ENCODE measurements around the gene CCDC88B. TPM values are rescaled to one million over a fixed set of nuclear protein-coding genes. Genes with fewer than 3 reads are reported as not detected.

Gene CCDC88B
- total and polyA plus RNA-seq, 8 donors, result 4.7 to 35.7 (median 6.6) TPM

GRCh38 chr11:64379160-64379559 lies 39.2 kb downstream of the CCDC88B start:
- Histone ChIP-seq H3K4me3 (no peak overlapping the region), H3K27me3 (peaks cover 0 to 41% of the 10 kb centered on the region in 2 donors), H3K27ac (no peak overlapping the region), H3K36me3 (no peaks in the 10 kb centered on the region), H3K4me1 (no peaks in the 10 kb centered on the region), H3K9me3 (no peaks in the 10 kb centered on the region)
- DNase-seq (no peak), ATAC-seq (no peak)
- TF ChIP-seq CTCF (IDR thresholded peaks at IDR 0.05), result no peak
- intact Hi-C loops (cut with DNase I), result no loop called here

GRCh38 chr11:64379817-64380709 lies 40.1 kb downstream of the CCDC88B start:
- intact Hi-C loops (cut with DNase I), result no loop called here
- TF ChIP-seq CTCF (IDR thresholded peaks at IDR 0.05), result no peak

GRCh38 chr11:64381350-64381749 lies 41.3 kb downstream of the CCDC88B start:
- Histone ChIP-seq H3K27me3 (peaks cover 0 to 41% of the 10 kb centered on the region in 2 donors), H3K36me3 (no peaks in the 10 kb centered on the region), H3K4me1 (peaks cover 0 to 16% of the 10 kb centered on the region in 2 donors), H3K4me3 (no peak overlapping the region), H3K9me3 (no peaks in the 10 kb centered on the region), H3K27ac (no peak overlapping the region)
- intact Hi-C loops (cut with DNase I), result no loop called here
- no peak for TF ChIP-seq CTCF (IDR thresholded peaks at IDR 0.05)
- no peak for ATAC-seq
- no peak for DNase-seq

More at GRCh38 chr11:64379817-64380709, 40.1 kb downstream of the CCDC88B start:
- Histone ChIP-seq H3K27me3 (peaks cover 0 to 41% of the 10 kb centered on the region in 2 donors), H3K4me1 (peaks cover 0 to 4% of the 10 kb centered on the region in 2 donors), H3K4me3 (no peak overlapping the region), H3K9me3 (no peaks in the 10 kb centered on the region), H3K27ac (no peak overlapping the region), H3K36me3 (no peaks in the 10 kb centered on the region)
- no peak for ATAC-seq
- no peak for DNase-seq

GRCh38 chr11:64382047-64382446 lies 42.0 kb downstream of the CCDC88B start:
- intact Hi-C loops (cut with DNase I), result no loop called here
- no peak for TF ChIP-seq CTCF (IDR thresholded peaks at IDR 0.05)
- H3K36me3 ChIP-seq, result no peaks in the 10 kb centered on the region

GRCh38 chr11:64382586-64382985 lies 42.6 kb downstream of the CCDC88B start:
- H3K36me3 ChIP-seq, result no peaks in the 10 kb centered on the region
- H3K9me3 ChIP-seq, result no peaks in the 10 kb centered on the region
- H3K27me3 ChIP-seq, result peaks cover 0 to 41% of the 10 kb centered on the region in 2 donors
- intact Hi-C loops (cut with DNase I), result no loop called here
- H3K27ac ChIP-seq, result no peak overlapping the region
- no peak overlapping the region for H3K4me3 ChIP-seq
- peaks cover 0 to 19% of the 10 kb centered on the region in 2 donors for H3K4me1 ChIP-seq
- DNase-seq (no peak), ATAC-seq (no peak)
- no peak for TF ChIP-seq CTCF (IDR thresholded peaks at IDR 0.05)

More at GRCh38 chr11:64382047-64382446, 42.0 kb downstream of the CCDC88B start:
- H3K27ac ChIP-seq, result no peak overlapping the region
- H3K4me1 ChIP-seq, result peaks cover 0 to 19% of the 10 kb centered on the region in 2 donors
- ATAC-seq (no peak), DNase-seq (no peak)
- no peaks in the 10 kb centered on the region for H3K9me3 ChIP-seq
- peaks cover 0 to 41% of the 10 kb centered on the region in 2 donors for H3K27me3 ChIP-seq
- H3K4me3 ChIP-seq, result no peak overlapping the region

Measured in left lung (tissue), 10 donors.